ENCODE results near the gene NF2.
A peak's percentile ranks its signal among the peaks of the same experiment; 100 is the strongest.

The NF2 gene

GRCh38 chr22:29605527-29605850 lies 2.1 kb downstream of the NF2 start:
- Mint-ChIP-seq H3K4me3 (peak overlapping the region; percentile 40), H3K4me1 (peaks cover 19% of the 10 kb centered on the region), H3K36me3 (ENCODE audit: insufficient read depth) (peaks cover 4% of the 10 kb centered on the region), H3K27me3 (no peaks in the 10 kb centered on the region), H3K9me3 (no peaks in the 10 kb centered on the region), H3K27ac (ENCODE audit: low read depth) (no peak overlapping the region)
- DNase-seq (ENCODE audit: low spot score in 2 of 2) (no peak), ATAC-seq (replicated peaks; ENCODE audit: extremely low read depth, poor library complexity, severe bottlenecking) (no peak)

- Mint-ChIP-seq H3K4me3 (peak overlapping the region; percentile 40), H3K27me3 (no peaks in the 10 kb centered on the region), H3K4me1 (peaks cover 19% of the 10 kb centered on the region), H3K27ac (ENCODE audit: low read depth) (no peak overlapping the region), H3K9me3 (no peaks in the 10 kb centered on the region), H3K36me3 (ENCODE audit: insufficient read depth) (peaks cover 4% of the 10 kb centered on the region)
- no peak for ATAC-seq (replicated peaks; ENCODE audit: extremely low read depth, poor library complexity, severe bottlenecking)
- no peak for DNase-seq (ENCODE audit: low spot score in 2 of 2)
Measured at GRCh38 chr22:29606320-29606719, 2.9 kb downstream of the NF2 start.

- Mint-ChIP-seq H3K4me1 (peaks cover 19% of the 10 kb centered on the region), H3K27ac (ENCODE audit: low read depth) (no peak overlapping the region), H3K27me3 (no peaks in the 10 kb centered on the region), H3K4me3 (no peak overlapping the region), H3K9me3 (no peaks in the 10 kb centered on the region), H3K36me3 (ENCODE audit: insufficient read depth) (peaks cover 4% of the 10 kb centered on the region)
- ATAC-seq (replicated peaks; ENCODE audit: extremely low read depth, poor library complexity, severe bottlenecking) (no peak), DNase-seq (ENCODE audit: low spot score in 2 of 2) (no peak)
Measured at GRCh38 chr22:29607426-29607825, 4.0 kb downstream of the NF2 start.

GRCh38 chr22:29609139-29609538 lies 5.7 kb downstream of the NF2 start:
- ATAC-seq (replicated peaks; ENCODE audit: extremely low read depth, poor library complexity, severe bottlenecking), result no peak
- no peak for DNase-seq (ENCODE audit: low spot score in 2 of 2)
- H3K27ac Mint-ChIP-seq (ENCODE audit: low read depth), result no peak overlapping the region
- no peak overlapping the region for H3K4me3 Mint-ChIP-seq
- H3K4me1 Mint-ChIP-seq, result peaks cover 14% of the 10 kb centered on the region
- H3K9me3 Mint-ChIP-seq, result no peaks in the 10 kb centered on the region
- H3K27me3 Mint-ChIP-seq, result no peaks in the 10 kb centered on the region
- H3K36me3 Mint-ChIP-seq (ENCODE audit: insufficient read depth), result peaks cover 4% of the 10 kb centered on the region

GRCh38 chr22:29610780-29611179 lies 7.3 kb downstream of the NF2 start:
- Mint-ChIP-seq H3K36me3 (ENCODE audit: insufficient read depth) (peaks cover 2% of the 10 kb centered on the region), H3K27me3 (no peaks in the 10 kb centered on the region), H3K4me3 (no peak overlapping the region), H3K4me1 (peaks cover 14% of the 10 kb centered on the region), H3K27ac (ENCODE audit: low read depth) (no peak overlapping the region), H3K9me3 (no peaks in the 10 kb centered on the region)
- ATAC-seq (replicated peaks; ENCODE audit: extremely low read depth, poor library complexity, severe bottlenecking) (no peak), DNase-seq (ENCODE audit: low spot score in 2 of 2) (no peak)

GRCh38 chr22:29615705-29616327 lies 12.4 kb downstream of the NF2 start:
- Mint-ChIP-seq H3K4me1 (peaks cover 25% of the 10 kb centered on the region), H3K27me3 (no peaks in the 10 kb centered on the region), H3K4me3 (no peak overlapping the region), H3K27ac (ENCODE audit: low read depth) (no peak overlapping the region), H3K36me3 (ENCODE audit: insufficient read depth) (no peaks in the 10 kb centered on the region), H3K9me3 (no peaks in the 10 kb centered on the region)
- ATAC-seq (replicated peaks; ENCODE audit: extremely low read depth, poor library complexity, severe bottlenecking) (no peak), DNase-seq (ENCODE audit: low spot score in 2 of 2) (no peak)

- no peaks in the 10 kb centered on the region for H3K27me3 Mint-ChIP-seq
- H3K9me3 Mint-ChIP-seq, result no peaks in the 10 kb centered on the region
- DNase-seq (ENCODE audit: low spot score in 2 of 2) (no peak), ATAC-seq (replicated peaks; ENCODE audit: extremely low read depth, poor library complexity, severe bottlenecking) (no peak)
- no peaks in the 10 kb centered on the region for H3K36me3 Mint-ChIP-seq (ENCODE audit: insufficient read depth)
- H3K4me1 Mint-ChIP-seq, result peaks cover 33% of the 10 kb centered on the region
- peak overlapping the region; percentile 7 for H3K27ac Mint-ChIP-seq (ENCODE audit: low read depth)
- H3K4me3 Mint-ChIP-seq, result no peak overlapping the region
Measured at GRCh38 chr22:29617922-29618629, 14.6 kb downstream of the NF2 start.

GRCh38 chr22:29621761-29622526 lies 18.5 kb downstream of the NF2 start:
- Mint-ChIP-seq H3K27ac (ENCODE audit: low read depth) (no peak overlapping the region), H3K4me3 (no peak overlapping the region), H3K9me3 (no peaks in the 10 kb centered on the region), H3K36me3 (ENCODE audit: insufficient read depth) (no peaks in the 10 kb centered on the region), H3K4me1 (peaks cover 60% of the 10 kb centered on the region), H3K27me3 (no peaks in the 10 kb centered on the region)
- no peak for DNase-seq (ENCODE audit: low spot score in 2 of 2)
- ATAC-seq (replicated peaks; ENCODE audit: extremely low read depth, poor library complexity, severe bottlenecking), result no peak

GRCh38 chr22:29623059-29623458 lies 19.6 kb downstream of the NF2 start:
- Mint-ChIP-seq H3K27me3 (no peaks in the 10 kb centered on the region), H3K36me3 (ENCODE audit: insufficient read depth) (no peaks in the 10 kb centered on the region), H3K4me1 (peaks cover 51% of the 10 kb centered on the region), H3K27ac (ENCODE audit: low read depth) (peak overlapping the region; percentile 42), H3K4me3 (no peak overlapping the region), H3K9me3 (no peaks in the 10 kb centered on the region)
- no peak for DNase-seq (ENCODE audit: low spot score in 2 of 2)
- ATAC-seq (replicated peaks; ENCODE audit: extremely low read depth, poor library complexity, severe bottlenecking), result no peak

GRCh38 chr22:29623553-29624169 lies 20.2 kb downstream of the NF2 start:
- Mint-ChIP-seq H3K36me3 (ENCODE audit: insufficient read depth) (no peaks in the 10 kb centered on the region), H3K9me3 (no peaks in the 10 kb centered on the region), H3K27ac (ENCODE audit: low read depth) (peak overlapping the region; percentile 42), H3K4me1 (peaks cover 50% of the 10 kb centered on the region), H3K4me3 (no peak overlapping the region), H3K27me3 (no peaks in the 10 kb centered on the region)
- DNase-seq (ENCODE audit: low spot score in 2 of 2) (no peak), ATAC-seq (replicated peaks; ENCODE audit: extremely low read depth, poor library complexity, severe bottlenecking) (no peak)

GRCh38 chr22:29625090-29625825 lies 21.8 kb downstream of the NF2 start:
- H3K36me3 Mint-ChIP-seq (ENCODE audit: insufficient read depth), result no peaks in the 10 kb centered on the region
- peaks cover 43% of the 10 kb centered on the region for H3K4me1 Mint-ChIP-seq
- H3K4me3 Mint-ChIP-seq, result no peak overlapping the region
- peak overlapping the region; percentile 42 for H3K27ac Mint-ChIP-seq (ENCODE audit: low read depth)
- no peaks in the 10 kb centered on the region for H3K27me3 Mint-ChIP-seq
- DNase-seq (ENCODE audit: low spot score in 2 of 2) (no peak), ATAC-seq (replicated peaks; ENCODE audit: extremely low read depth, poor library complexity, severe bottlenecking) (no peak)
- no peaks in the 10 kb centered on the region for H3K9me3 Mint-ChIP-seq

- ATAC-seq (replicated peaks; ENCODE audit: extremely low read depth, poor library complexity, severe bottlenecking) (no peak), DNase-seq (ENCODE audit: low spot score in 2 of 2) (no peak)
- Mint-ChIP-seq H3K4me3 (no peak overlapping the region), H3K36me3 (ENCODE audit: insufficient read depth) (no peaks in the 10 kb centered on the region), H3K27me3 (no peaks in the 10 kb centered on the region), H3K27ac (ENCODE audit: low read depth) (no peak overlapping the region), H3K4me1 (peaks cover 40% of the 10 kb centered on the region), H3K9me3 (no peaks in the 10 kb centered on the region)
Measured at GRCh38 chr22:29626497-29627195, 23.2 kb downstream of the NF2 start.
